Measurements from ENCODE around the gene ERGIC1.

ERGIC1 gene

GRCh38 chr5:172901788-172902496 is 67.9 kb downstream of the ERGIC1 start:
- no peak for DNase-seq (ENCODE audit: low spot score)

GRCh38 chr5:172902497-172903472 is 68.7 kb downstream of the ERGIC1 start:
- no peak for DNase-seq (ENCODE audit: low spot score)

- DNase-seq (ENCODE audit: low spot score) = no peak
Measured at GRCh38 chr5:172903790-172904189, 69.7 kb downstream of the ERGIC1 start.

- DNase-seq (ENCODE audit: low spot score) = no peak
Measured at GRCh38 chr5:172904312-172904642, 70.2 kb downstream of the ERGIC1 start.

- peak; percentile 78 for DNase-seq (ENCODE audit: low spot score)
Measured at GRCh38 chr5:172904643-172905345, 70.7 kb downstream of the ERGIC1 start.

GRCh38 chr5:172905346-172906140 is 71.5 kb downstream of the ERGIC1 start:
- DNase-seq (ENCODE audit: low spot score) = no peak

- DNase-seq (ENCODE audit: low spot score) = no peak
Measured at GRCh38 chr5:172906436-172906835, 72.4 kb downstream of the ERGIC1 start.

- no peak for DNase-seq (ENCODE audit: low spot score)
Measured at GRCh38 chr5:172906888-172907287, 72.8 kb downstream of the ERGIC1 start.

- no peak for DNase-seq (ENCODE audit: low spot score)
Measured at GRCh38 chr5:172907657-172908056, 73.6 kb downstream of the ERGIC1 start.

GRCh38 chr5:172908662-172909061 is 74.6 kb downstream of the ERGIC1 start:
- no peak for DNase-seq (ENCODE audit: low spot score)

GRCh38 chr5:172909931-172910502 is 76.0 kb downstream of the ERGIC1 start:
- no peak for DNase-seq (ENCODE audit: low spot score)

- DNase-seq (ENCODE audit: low spot score) = peak; percentile 54
Measured at GRCh38 chr5:172910828-172911627, 77.0 kb downstream of the ERGIC1 start.

GRCh38 chr5:172911628-172911880 is 77.5 kb downstream of the ERGIC1 start:
- DNase-seq (ENCODE audit: low spot score) = no peak

- DNase-seq (ENCODE audit: low spot score) = no peak
Measured at GRCh38 chr5:172911976-172912375, 77.9 kb downstream of the ERGIC1 start.

GRCh38 chr5:172913117-172913850 is 79.2 kb downstream of the ERGIC1 start:
- DNase-seq (ENCODE audit: low spot score) = no peak

- DNase-seq (ENCODE audit: low spot score) = no peak
Measured at GRCh38 chr5:172915514-172915913, 81.5 kb downstream of the ERGIC1 start.

GRCh38 chr5:172918421-172919371 is 84.6 kb downstream of the ERGIC1 start:
- no peak for DNase-seq (ENCODE audit: low spot score)

- no peak for DNase-seq (ENCODE audit: low spot score)
Measured at GRCh38 chr5:172919525-172920446, 85.7 kb downstream of the ERGIC1 start.
